Fibroblast of villous mesenchyme (primary cell): ENCODE data around the gene LSMEM2. TPM values are rescaled to one million over a fixed set of nuclear protein-coding genes. Genes with fewer than 3 reads are reported as not detected.

ENCODE experiments used
- DNase-seq: peaks from one replicate; pipeline ENCODE4 v3.0.0-alpha.2; 2010; ENCODE audit warnings: low read depth
- H3K4me3 ChIP-seq: 2 replicates; pipeline ENCODE4 v1.5.1; 2011; ENCODE audit warnings: low read depth, mild to moderate bottlenecking, low read length
- CTCF ChIP-seq: IDR thresholded peaks from 2 replicates; pipeline ENCODE4 v1.5.1; 2012; ENCODE audit warnings: low read depth, mild to moderate bottlenecking, low read length; ENCODE audit not compliant: insufficient read depth
- total RNA-seq: library from RNA; depleted of rRNA; stranded (reverse); fragments of >200 nt; gene quantifications from 2 replicates; pipeline ENCODE4 v1.2.3, GENCODE V29; 2012

LSMEM2 gene
- total RNA-seq, 1 donor = not detected

- TF ChIP-seq CTCF = peak; percentile 94
- peak overlapping the region; percentile 36 for H3K4me3 ChIP-seq
- DNase-seq = peak; percentile 67
Measured at GRCh38 chr3:50272911-50273688, 5.8 kb upstream of the LSMEM2 start.

DNA sequence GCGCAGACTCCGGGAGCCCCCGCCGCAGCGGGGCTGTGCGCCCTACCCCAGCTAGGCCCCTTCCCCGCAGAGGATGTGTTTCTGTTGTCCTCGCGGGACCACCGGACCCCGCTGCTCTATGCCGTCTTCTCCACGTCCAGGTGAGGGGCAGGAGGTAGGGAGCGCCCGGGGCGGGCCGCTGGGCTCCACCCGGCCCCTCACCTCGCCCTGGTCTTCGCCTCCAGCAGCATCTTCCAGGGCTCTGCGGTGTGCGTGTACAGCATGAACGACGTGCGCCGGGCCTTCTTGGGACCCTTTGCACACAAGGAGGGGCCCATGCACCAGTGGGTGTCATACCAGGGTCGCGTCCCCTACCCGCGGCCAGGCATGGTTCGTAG is 5.2 kb upstream of the LSMEM2 start:
- no peak overlapping the region for H3K4me3 ChIP-seq
- no peak for TF ChIP-seq CTCF
- no peak for DNase-seq

- peak; percentile 63 for DNase-seq
- H3K4me3 ChIP-seq = no peak overlapping the region
- TF ChIP-seq CTCF = peak; percentile 75
Measured at GRCh38 chr3:50274371-50275104, 4.3 kb upstream of the LSMEM2 start.

GRCh38 chr3:50275141-50275995 is 3.5 kb upstream of the LSMEM2 start:
- no peak for DNase-seq
- TF ChIP-seq CTCF = no peak
- H3K4me3 ChIP-seq = no peak overlapping the region

DNA sequence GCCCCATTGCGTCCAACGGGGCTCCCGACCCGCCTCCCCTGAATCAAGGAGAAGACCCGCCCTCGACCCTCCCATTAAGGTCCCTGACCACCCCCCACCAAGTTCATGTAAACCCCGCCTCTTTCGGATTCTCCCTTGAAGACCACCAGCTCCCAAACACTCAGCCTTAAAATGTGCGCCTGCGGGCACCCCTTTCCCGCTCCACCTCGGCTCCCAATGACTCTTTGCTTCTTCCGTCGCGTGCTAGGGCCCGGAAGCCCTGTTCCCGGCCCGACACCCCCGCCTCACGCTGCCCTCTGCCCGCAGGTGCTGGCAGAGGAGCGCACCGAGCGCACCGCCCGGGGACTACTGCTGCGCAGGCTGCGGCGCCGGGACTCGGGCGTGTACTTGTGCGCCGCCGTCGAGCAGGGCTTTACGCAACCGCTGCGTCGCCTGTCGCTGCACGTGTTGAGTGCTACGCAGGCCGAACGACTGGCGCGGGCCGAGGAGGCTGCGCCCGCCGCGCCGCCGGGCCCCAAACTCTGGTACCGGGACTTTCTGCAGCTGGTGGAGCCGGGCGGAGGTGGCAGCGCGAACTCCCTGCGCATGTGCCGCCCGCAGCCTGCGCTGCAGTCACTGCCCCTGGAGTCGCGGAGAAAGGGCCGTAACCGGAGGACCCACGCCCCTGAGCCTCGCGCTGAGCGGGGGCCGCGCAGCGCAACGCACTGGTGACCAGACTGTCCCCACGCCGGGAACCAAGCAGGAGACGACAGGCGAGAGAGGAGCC is 2.7 kb upstream of the LSMEM2 start:
- TF ChIP-seq CTCF = no peak
- H3K4me3 ChIP-seq = no peak overlapping the region
- DNase-seq = no peak

- DNase-seq = no peak
- H3K4me3 ChIP-seq = no peak overlapping the region
- TF ChIP-seq CTCF = no peak
Measured at GRCh38 chr3:50276762-50277101, 2.2 kb upstream of the LSMEM2 start.
